ENCODE measurements around the gene BCR. TPM values are rescaled to one million over a fixed set of nuclear protein-coding genes. Genes with fewer than 3 reads are reported as not detected.

The BCR gene
- total and polyA plus RNA-seq, 2 donors (not counting 1 experiment from before 2014, with no cell fraction given) = 30.2 to 46.4 TPM

GRCh38 chr22:23271597-23271908 lies 91.2 kb downstream of the BCR start:
- CTCF ChIA-PET = interaction anchor here (0.6 to 10.8 kb wide), 5 partner anchors 10 to 143 kb away, joined by 3 to 86 read pairs (median 3); partner anchors contain the start of gene BCR
- 87% methylated on average over 4 of the region's 4 CpGs for WGBS (ENCODE audit: insufficient coverage)
- no peaks in the 10 kb centered on the region for H3K9me3 ChIP-seq (ENCODE audit: control extremely low read depth in 1 of 3, control insufficient read depth in 2 of 3, insufficient read depth in 1 of 3, low read length in 2 of 3)
- H3K9ac ChIP-seq (ENCODE audit: low read length) = no peak overlapping the region
- ATAC-seq (ENCODE audit: low read depth) (no peak), DNase-seq (no peak)
- Mint-ChIP-seq H3K9me3 (ENCODE audit: insufficient read depth) (no peaks in the 10 kb centered on the region), H3K27me3 (no peaks in the 10 kb centered on the region), H3K4me1 (peaks cover 40% of the 10 kb centered on the region), H3K27ac (no peak overlapping the region), H3K4me3 (no peak overlapping the region)
- H3K79me2 ChIP-seq (ENCODE audit: control insufficient read depth, insufficient read depth, low read length) = peaks cover 5% of the 10 kb centered on the region
- POLR2A ChIA-PET = interaction anchor here (0.6 kb wide), 1 partner anchor 47 kb away, joined by 4 read pairs; no protein-coding TSS in a partner anchor
- peaks cover 34 to 45% of the 10 kb centered on the region in 2 donors for H3K4me1 ChIP-seq (ENCODE audit: control insufficient read depth in 2 of 2, insufficient read depth in 2 of 2, low read length in 2 of 2)
- H3K27ac ChIP-seq (ENCODE audit: low read length in 2 of 2) = no peak overlapping the region
- peaks cover 0 to 31% of the 10 kb centered on the region in 2 experiments for H3K36me3 ChIP-seq (replicated peaks in 1 of 2; ENCODE audit: control extremely low read depth in 1 of 2, control insufficient read depth in 1 of 2, extremely low read depth in 1 of 2, insufficient read depth in 2 of 2, low read length in 1 of 2)
- H2AFZ ChIP-seq (ENCODE audit: insufficient read depth, low read depth, low read length, poor library complexity, severe bottlenecking) = no peak overlapping the region
- no peaks in the 10 kb centered on the region for H3K27me3 ChIP-seq (replicated peaks in 1 of 4; ENCODE audit: control extremely low read depth in 1 of 4, control insufficient read depth in 3 of 4, insufficient read depth in 4 of 4, low read length in 3 of 4)
- H3K4me3 ChIP-seq (ENCODE audit: control extremely low read depth in 1 of 5, extremely low read depth in 1 of 5, insufficient read depth in 1 of 5, low read depth in 2 of 5, low read length in 4 of 5) = no peak overlapping the region
- intact Hi-C loops (cut with micrococcal nuclease) = no loop called here
- no peaks in the 10 kb centered on the region for H4K20me1 ChIP-seq (ENCODE audit: control insufficient read depth, insufficient read depth, low read length, poor library complexity, severe bottlenecking)
- TF ChIP-seq CTCF (IDR thresholded peaks at IDR 0.05) (no peak), EZH2 (IDR thresholded peaks at IDR 0.05; ENCODE audit: borderline replicate concordance, insufficient read depth, low read depth, low read length, poor library complexity, severe bottlenecking) (no peak)
- H3K4me2 ChIP-seq (replicated peaks; ENCODE audit: low read depth, low read length, poor library complexity, severe bottlenecking) = no peak overlapping the region

- Histone ChIP-seq H3K9me3 (ENCODE audit: control extremely low read depth in 1 of 3, control insufficient read depth in 2 of 3, insufficient read depth in 1 of 3, low read length in 2 of 3) (no peaks in the 10 kb centered on the region), H3K4me3 (ENCODE audit: control extremely low read depth in 1 of 5, extremely low read depth in 1 of 5, insufficient read depth in 1 of 5, low read depth in 2 of 5, low read length in 4 of 5) (no peak overlapping the region), H2AFZ (ENCODE audit: insufficient read depth, low read depth, low read length, poor library complexity, severe bottlenecking) (no peak overlapping the region), H3K4me1 (ENCODE audit: control insufficient read depth in 2 of 2, insufficient read depth in 2 of 2, low read length in 2 of 2) (peaks cover 42 to 53% of the 10 kb centered on the region in 2 donors), H3K27me3 (replicated peaks in 1 of 4; ENCODE audit: control extremely low read depth in 1 of 4, control insufficient read depth in 3 of 4, insufficient read depth in 4 of 4, low read length in 3 of 4) (no peaks in the 10 kb centered on the region), H3K4me2 (replicated peaks; ENCODE audit: low read depth, low read length, poor library complexity, severe bottlenecking) (no peak overlapping the region), H4K20me1 (ENCODE audit: control insufficient read depth, insufficient read depth, low read length, poor library complexity, severe bottlenecking) (no peaks in the 10 kb centered on the region), H3K79me2 (ENCODE audit: control insufficient read depth, insufficient read depth, low read length) (peaks cover 5% of the 10 kb centered on the region), H3K9ac (ENCODE audit: low read length) (no peak overlapping the region), H3K27ac (ENCODE audit: low read length in 2 of 2) (no peak overlapping the region), H3K36me3 (replicated peaks in 1 of 2; ENCODE audit: control extremely low read depth in 1 of 2, control insufficient read depth in 1 of 2, extremely low read depth in 1 of 2, insufficient read depth in 2 of 2, low read length in 1 of 2) (peaks cover 0 to 29% of the 10 kb centered on the region in 2 experiments)
- Mint-ChIP-seq H3K27ac (no peak overlapping the region), H3K9me3 (ENCODE audit: insufficient read depth) (no peaks in the 10 kb centered on the region), H3K27me3 (no peaks in the 10 kb centered on the region), H3K4me1 (peaks cover 48% of the 10 kb centered on the region), H3K4me3 (no peak overlapping the region)
- intact Hi-C loops (cut with micrococcal nuclease) = no loop called here
- ChIA-PET POLR2A (no interaction called here), CTCF (interaction anchor here (1.1 to 10.8 kb wide), 4 partner anchors 9 to 144 kb away, joined by 3 to 86 read pairs (median 6); partner anchors contain the start of gene BCR)
- ATAC-seq (ENCODE audit: low read depth) (no peak), DNase-seq (no peak)
- 94% methylated on average over 8 of the region's 8 CpGs for WGBS (ENCODE audit: insufficient coverage)
- TF ChIP-seq CTCF (IDR thresholded peaks at IDR 0.05) = no peak
- TF ChIP-seq EZH2 (IDR thresholded peaks at IDR 0.05; ENCODE audit: borderline replicate concordance, insufficient read depth, low read depth, low read length, poor library complexity, severe bottlenecking) = no peak
These were observed 92.1 kb downstream of the BCR start for GRCh38 chr22:23272371-23272770.

Data from B cell (primary cell).